Trophoblast cell (in vitro differentiated cells and primary cell): ENCODE measurements around the gene ECM1.

Experiments used
- DNase-seq, 2 donors: peaks; one replicate each; pipeline ENCODE4 v3.0.0-alpha.2; 2016
- H2AFZ ChIP-seq: 2 replicates; pipeline ENCODE4 v1.6.1; 2013; ENCODE audit warnings: low read length, moderate library complexity, mild to moderate bottlenecking; ENCODE audit not compliant: insufficient read depth, poor library complexity
- H2AK5ac ChIP-seq: 2 replicates; pipeline ENCODE4 v1.6.1; 2013; ENCODE audit warnings: mild to moderate bottlenecking, low read length
- H2BK120ac ChIP-seq: 2 replicates; pipeline ENCODE4 v1.6.1; 2013; ENCODE audit warnings: low read length, mild to moderate bottlenecking, moderate library complexity; ENCODE audit not compliant: insufficient read depth, poor library complexity
- H2BK12ac ChIP-seq: 2 replicates; pipeline ENCODE4 v1.6.1; 2013; ENCODE audit warnings: mild to moderate bottlenecking, low read length, moderate library complexity
- H2BK5ac ChIP-seq: 2 replicates; pipeline ENCODE4 v1.6.1; 2013; ENCODE audit warnings: low read length, low read depth, moderate library complexity, mild to moderate bottlenecking; ENCODE audit not compliant: poor library complexity
- H3K14ac ChIP-seq: 2 replicates; pipeline ENCODE4 v1.6.1; 2013; ENCODE audit warnings: mild to moderate bottlenecking, low read length
- H3K18ac ChIP-seq: 2 replicates; pipeline ENCODE4 v1.6.1; 2013; ENCODE audit warnings: mild to moderate bottlenecking, low read length
- H3K23ac ChIP-seq: 2 replicates; pipeline ENCODE4 v1.6.1; 2013; ENCODE audit warnings: low read length
- H3K27ac ChIP-seq: 2 replicates; pipeline ENCODE4 v1.5.1; 2013; ENCODE audit warnings: low read depth, mild to moderate bottlenecking, inconsistent platforms, low read length, moderate library complexity
- H3K27me3 ChIP-seq: 2 replicates; pipeline ENCODE4 v1.6.1; 2013; ENCODE audit warnings: inconsistent platforms, mild to moderate bottlenecking, low read length, moderate library complexity; ENCODE audit not compliant: insufficient read depth
- H3K36me3 ChIP-seq, 2 experiments: 1 replicate in 1 of 2; 2 replicates in 1 of 2; pipeline ENCODE4 v1.6.1; 2013; ENCODE audit warnings: low read length in 2 of 2, mild to moderate bottlenecking in 2 of 2, moderate library complexity in 1 of 2; ENCODE audit not compliant: insufficient read depth in 2 of 2, control insufficient read depth in 1 of 2
- H3K4ac ChIP-seq: 2 replicates; pipeline ENCODE4 v1.6.1; 2013; ENCODE audit warnings: low read depth, mild to moderate bottlenecking, low read length, moderate library complexity
- H3K4me1 ChIP-seq, 2 experiments: 1 replicate in 1 of 2; 2 replicates in 1 of 2; pipeline ENCODE4 v1.6.1; 2013; ENCODE audit warnings: low read length in 2 of 2, mild to moderate bottlenecking in 2 of 2, moderate library complexity in 1 of 2; ENCODE audit not compliant: insufficient read depth in 2 of 2, control insufficient read depth in 1 of 2
- H3K4me2 ChIP-seq: 2 replicates; pipeline ENCODE4 v1.6.1; 2013; ENCODE audit warnings: inconsistent platforms, mild to moderate bottlenecking, low read length, moderate library complexity
- H3K4me3 ChIP-seq: 2 replicates; pipeline ENCODE4 v1.5.1; 2013; ENCODE audit warnings: mild to moderate bottlenecking, low read depth, low read length, inconsistent platforms
- H3K79me1 ChIP-seq: one replicate; pipeline ENCODE4 v1.6.1; 2013; ENCODE audit warnings: low read length
- H3K79me2 ChIP-seq: 2 replicates; pipeline ENCODE4 v1.6.1; 2013; ENCODE audit warnings: low read length, mild to moderate bottlenecking; ENCODE audit not compliant: control insufficient read depth, insufficient read depth, poor library complexity
- H3K9ac ChIP-seq: 2 replicates; pipeline ENCODE4 v1.6.1; 2013; ENCODE audit warnings: mild to moderate bottlenecking, low read length
- H3K9me3 ChIP-seq: 2 replicates; pipeline ENCODE4 v1.6.1; 2013; ENCODE audit warnings: low read depth, mild to moderate bottlenecking, control low read depth, inconsistent platforms, low read length; ENCODE audit not compliant: insufficient read depth
- H4K12ac ChIP-seq: 2 replicates; pipeline ENCODE4 v1.6.1; 2013; ENCODE audit warnings: low read depth, mild to moderate bottlenecking, low read length, moderate library complexity
- H4K8ac ChIP-seq: 2 replicates; pipeline ENCODE4 v1.6.1; 2013; ENCODE audit warnings: low read depth, mild to moderate bottlenecking, low read length, moderate library complexity
- H4K91ac ChIP-seq: one replicate; pipeline ENCODE4 v1.6.1; 2013; ENCODE audit warnings: low read depth, mild to moderate bottlenecking, low read length, moderate library complexity
- WGBS: extraction: QIAGEN DNeasy Blood & Tissue Kit; methylation state at CpG from one replicate; pipeline ENCODE4 v1.1.7; 2013; ENCODE audit warnings: missing lambda C conversion rate; ENCODE audit not compliant: insufficient read length, insufficient coverage; ENCODE audit errors: extremely low coverage; 5-methylcytosine and 5-hydroxymethylcytosine counted together

ECM1 gene

GRCh38 chr1:150516616-150517015, 8.7 kb downstream of the ECM1 start:
- Histone ChIP-seq H2BK120ac (no peak overlapping the region), H3K4me3 (no peak overlapping the region), H4K8ac (no peak overlapping the region), H2AFZ (no peak overlapping the region), H3K27ac (no peak overlapping the region), H3K4me1 (peaks cover 3 to 6% of the 10 kb centered on the region in 2 experiments), H4K91ac (no peak overlapping the region), H3K79me1 (peaks cover 6% of the 10 kb centered on the region), H3K9ac (no peak overlapping the region), H3K27me3 (no peaks in the 10 kb centered on the region), H2AK5ac (no peak overlapping the region), H3K4me2 (no peak overlapping the region), H3K36me3 (peaks cover 0 to 4% of the 10 kb centered on the region in 2 experiments), H3K14ac (no peak overlapping the region), H3K23ac (no peak overlapping the region), H2BK12ac (no peak overlapping the region), H3K4ac (no peak overlapping the region), H3K18ac (no peak overlapping the region), H3K9me3 (no peaks in the 10 kb centered on the region), H4K12ac (no peak overlapping the region), H3K79me2 (peaks cover 6% of the 10 kb centered on the region), H2BK5ac (no peak overlapping the region)
- peak; percentile 22 to 77 for DNase-seq
- no CpG with 5 or more reads among the region's 4 CpGs for WGBS

- Histone ChIP-seq H2BK12ac (no peak overlapping the region), H3K18ac (no peak overlapping the region), H3K27ac (no peak overlapping the region), H2BK120ac (no peak overlapping the region), H3K4me3 (no peak overlapping the region), H3K9ac (no peak overlapping the region), H3K14ac (no peak overlapping the region), H4K8ac (no peak overlapping the region), H3K79me1 (no peaks in the 10 kb centered on the region), H3K27me3 (no peaks in the 10 kb centered on the region), H2AFZ (no peak overlapping the region), H3K4me2 (no peak overlapping the region), H3K79me2 (no peaks in the 10 kb centered on the region), H3K36me3 (no peaks in the 10 kb centered on the region), H4K12ac (no peak overlapping the region), H3K4me1 (no peaks in the 10 kb centered on the region), H3K9me3 (no peaks in the 10 kb centered on the region), H2AK5ac (no peak overlapping the region), H3K23ac (no peak overlapping the region), H2BK5ac (no peak overlapping the region), H3K4ac (no peak overlapping the region), H4K91ac (no peak overlapping the region)
- no peak for DNase-seq
- WGBS, result no CpG with 5 or more reads among the region's 1 CpG
Observed at GRCh38 chr1:150521196-150521968, 13.5 kb downstream of the ECM1 start.

- Histone ChIP-seq H2BK120ac (no peak overlapping the region), H3K4me3 (no peak overlapping the region), H3K23ac (no peak overlapping the region), H2BK5ac (no peak overlapping the region), H3K4me2 (no peak overlapping the region), H3K9me3 (no peaks in the 10 kb centered on the region), H3K36me3 (no peaks in the 10 kb centered on the region), H4K91ac (no peak overlapping the region), H4K12ac (no peak overlapping the region), H2BK12ac (no peak overlapping the region), H3K4me1 (peaks cover under 1 to 2% of the 10 kb centered on the region in 2 experiments), H3K27me3 (no peaks in the 10 kb centered on the region), H3K79me2 (no peaks in the 10 kb centered on the region), H3K79me1 (no peaks in the 10 kb centered on the region), H3K4ac (no peak overlapping the region), H3K27ac (no peak overlapping the region), H2AFZ (no peak overlapping the region), H2AK5ac (no peak overlapping the region), H3K14ac (no peak overlapping the region), H3K18ac (no peak overlapping the region), H4K8ac (no peak overlapping the region), H3K9ac (no peak overlapping the region)
- no peak for DNase-seq
- no CpG with 5 or more reads among the region's 3 CpGs for WGBS
Observed at GRCh38 chr1:150525348-150525747, 17.4 kb downstream of the ECM1 start.

GRCh38 chr1:150528196-150528595, 20.3 kb downstream of the ECM1 start:
- Histone ChIP-seq H2AK5ac (no peak overlapping the region), H2BK12ac (no peak overlapping the region), H3K4me2 (no peak overlapping the region), H3K27me3 (no peaks in the 10 kb centered on the region), H4K8ac (no peak overlapping the region), H3K27ac (no peak overlapping the region), H2BK120ac (no peak overlapping the region), H2BK5ac (no peak overlapping the region), H3K4ac (no peak overlapping the region), H3K9ac (no peak overlapping the region), H4K12ac (no peak overlapping the region), H3K4me1 (peaks cover 10 to 11% of the 10 kb centered on the region in 2 experiments), H3K4me3 (no peak overlapping the region), H3K79me1 (peaks cover 5% of the 10 kb centered on the region), H3K18ac (no peak overlapping the region), H3K9me3 (no peaks in the 10 kb centered on the region), H3K79me2 (no peaks in the 10 kb centered on the region), H3K23ac (no peak overlapping the region), H3K36me3 (no peaks in the 10 kb centered on the region), H4K91ac (no peak overlapping the region), H2AFZ (no peak overlapping the region), H3K14ac (no peak overlapping the region)
- no CpG with 5 or more reads among the region's 1 CpG for WGBS
- peak in 1 of 2 donors; percentile 63 for DNase-seq
